HG02798 (cell line): ENCODE measurements around the gene LIME1.

Source experiments
- ATAC-seq: cut with Tn5 transposase; IDR thresholded peaks from one replicate; pipeline ENCODE4 v1.9.1; 2021; ENCODE audit warnings: mild to moderate bottlenecking; ENCODE audit not compliant: unreplicated experiment, poor library complexity

LIME1 gene

GRCh38 chr20:63696628-63697356, 39.7 kb upstream of the LIME1 start, which contains the start of gene TNFRSF6B:
TSS of gene TNFRSF6B (plus strand) at chr20:63696652. CDS start at chr20:63696768, 116 bp downstream.
- ATAC-seq = no peak

DNA sequence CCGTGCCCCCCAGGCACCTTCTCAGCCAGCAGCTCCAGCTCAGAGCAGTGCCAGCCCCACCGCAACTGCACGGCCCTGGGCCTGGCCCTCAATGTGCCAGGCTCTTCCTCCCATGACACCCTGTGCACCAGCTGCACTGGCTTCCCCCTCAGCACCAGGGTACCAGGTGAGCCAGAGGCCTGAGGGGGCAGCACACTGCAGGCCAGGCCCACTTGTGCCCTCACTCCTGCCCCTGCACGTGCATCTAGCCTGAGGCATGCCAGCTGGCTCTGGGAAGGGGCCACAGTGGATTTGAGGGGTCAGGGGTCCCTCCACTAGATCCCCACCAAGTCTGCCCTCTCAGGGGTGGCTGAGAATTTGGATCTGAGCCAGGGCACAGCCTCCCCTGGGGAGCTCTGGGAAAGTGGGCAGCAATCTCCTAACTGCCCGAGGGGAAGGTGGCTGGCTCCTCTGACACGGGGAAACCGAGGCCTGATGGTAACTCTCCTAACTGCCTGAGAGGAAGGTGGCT, 39.1 kb upstream of the LIME1 start:
- ATAC-seq = no peak

DNA sequence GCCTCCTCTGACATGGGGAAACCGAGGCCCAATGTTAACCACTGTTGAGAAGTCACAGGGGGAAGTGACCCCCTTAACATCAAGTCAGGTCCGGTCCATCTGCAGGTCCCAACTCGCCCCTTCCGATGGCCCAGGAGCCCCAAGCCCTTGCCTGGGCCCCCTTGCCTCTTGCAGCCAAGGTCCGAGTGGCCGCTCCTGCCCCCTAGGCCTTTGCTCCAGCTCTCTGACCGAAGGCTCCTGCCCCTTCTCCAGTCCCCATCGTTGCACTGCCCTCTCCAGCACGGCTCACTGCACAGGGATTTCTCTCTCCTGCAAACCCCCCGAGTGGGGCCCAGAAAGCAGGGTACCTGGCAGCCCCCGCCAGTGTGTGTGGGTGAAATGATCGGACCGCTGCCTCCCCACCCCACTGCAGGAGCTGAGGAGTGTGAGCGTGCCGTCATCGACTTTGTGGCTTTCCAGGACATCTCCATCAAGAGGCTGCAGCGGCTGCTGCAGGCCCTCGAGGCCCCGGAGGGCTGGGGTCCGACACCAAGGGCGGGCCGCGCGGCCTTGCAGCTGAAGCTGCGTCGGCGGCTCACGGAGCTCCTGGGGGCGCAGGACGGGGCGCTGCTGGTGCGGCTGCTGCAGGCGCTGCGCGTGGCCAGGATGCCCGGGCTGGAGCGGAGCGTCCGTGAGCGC, 38.5 kb upstream of the LIME1 start:
- ATAC-seq = no peak

GRCh38 chr20:63698739-63699465, 37.6 kb upstream of the LIME1 start:
- no peak for ATAC-seq

- no peak for ATAC-seq
Observed at GRCh38 chr20:63699466-63700198, 36.8 kb upstream of the LIME1 start.

GRCh38 chr20:63700199-63701050, 36.0 kb upstream of the LIME1 start:
- ATAC-seq = no peak

GRCh38 chr20:63701051-63701328, 35.5 kb upstream of the LIME1 start:
- ATAC-seq = no peak

DNA sequence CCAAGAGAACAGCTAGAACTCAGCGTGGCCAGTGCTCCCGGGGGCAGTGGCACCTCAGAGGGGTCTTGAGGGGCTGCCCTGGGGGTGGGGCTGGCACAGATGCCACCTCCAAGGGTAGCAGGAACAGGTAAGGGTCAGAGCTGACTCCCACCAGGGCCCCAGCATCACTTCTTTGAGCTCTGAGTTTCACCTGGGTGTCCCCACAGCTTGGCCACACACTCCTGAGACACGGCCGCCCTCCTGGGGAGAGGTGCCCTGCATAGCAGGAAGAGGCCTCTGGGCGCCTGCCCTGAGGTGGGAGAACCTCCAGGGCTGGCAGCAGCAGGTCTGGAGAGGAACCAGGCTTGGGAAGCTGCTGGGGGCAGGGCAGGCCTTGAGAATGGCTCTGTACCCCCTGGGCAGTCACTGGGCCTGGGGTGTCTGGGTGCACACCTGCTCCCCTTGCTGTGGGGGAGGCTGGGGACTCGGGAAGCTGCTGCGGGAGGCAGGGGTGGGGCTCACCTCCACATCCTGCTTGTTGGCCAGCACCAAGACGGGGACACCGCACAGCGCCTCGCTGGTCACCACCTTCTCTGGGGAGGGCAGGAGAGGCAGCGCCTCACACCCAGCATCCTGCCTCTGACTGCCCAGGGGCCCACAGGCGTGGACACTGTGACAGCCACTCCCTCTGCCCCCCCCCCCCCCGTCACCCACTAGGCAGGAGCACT, 35.0 kb upstream of the LIME1 start:
- ATAC-seq = no peak

DNA sequence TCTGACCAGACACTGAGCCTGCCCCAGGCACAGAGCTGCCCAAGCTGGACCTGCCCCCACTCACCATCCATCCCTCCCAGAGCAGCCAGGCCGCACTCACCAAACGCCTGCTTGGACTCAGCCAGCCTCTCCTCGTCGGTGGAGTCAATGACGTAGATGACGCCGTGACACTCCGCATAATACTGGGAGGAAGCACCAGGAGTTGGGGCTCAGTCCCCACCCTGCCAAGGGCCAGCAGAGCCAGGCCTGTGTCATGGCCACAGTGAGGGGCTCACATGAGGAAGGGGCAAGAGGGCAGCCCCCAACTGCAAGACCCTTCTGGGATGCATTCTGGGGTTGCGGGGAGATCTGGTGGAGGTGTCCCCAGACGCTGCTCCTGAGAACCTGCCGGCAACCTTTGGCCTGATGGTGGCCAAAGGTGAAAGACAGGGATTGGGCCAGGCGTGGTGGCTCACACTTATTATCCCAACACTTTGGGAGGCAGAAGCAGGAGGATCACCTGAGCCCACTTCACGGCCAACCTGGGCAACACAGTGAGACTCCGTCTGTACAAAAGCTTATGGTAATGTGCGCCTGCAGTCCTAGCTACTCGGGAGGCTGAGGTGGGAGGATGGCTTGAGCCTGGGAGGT, 34.3 kb upstream of the LIME1 start:
- no peak for ATAC-seq

DNA sequence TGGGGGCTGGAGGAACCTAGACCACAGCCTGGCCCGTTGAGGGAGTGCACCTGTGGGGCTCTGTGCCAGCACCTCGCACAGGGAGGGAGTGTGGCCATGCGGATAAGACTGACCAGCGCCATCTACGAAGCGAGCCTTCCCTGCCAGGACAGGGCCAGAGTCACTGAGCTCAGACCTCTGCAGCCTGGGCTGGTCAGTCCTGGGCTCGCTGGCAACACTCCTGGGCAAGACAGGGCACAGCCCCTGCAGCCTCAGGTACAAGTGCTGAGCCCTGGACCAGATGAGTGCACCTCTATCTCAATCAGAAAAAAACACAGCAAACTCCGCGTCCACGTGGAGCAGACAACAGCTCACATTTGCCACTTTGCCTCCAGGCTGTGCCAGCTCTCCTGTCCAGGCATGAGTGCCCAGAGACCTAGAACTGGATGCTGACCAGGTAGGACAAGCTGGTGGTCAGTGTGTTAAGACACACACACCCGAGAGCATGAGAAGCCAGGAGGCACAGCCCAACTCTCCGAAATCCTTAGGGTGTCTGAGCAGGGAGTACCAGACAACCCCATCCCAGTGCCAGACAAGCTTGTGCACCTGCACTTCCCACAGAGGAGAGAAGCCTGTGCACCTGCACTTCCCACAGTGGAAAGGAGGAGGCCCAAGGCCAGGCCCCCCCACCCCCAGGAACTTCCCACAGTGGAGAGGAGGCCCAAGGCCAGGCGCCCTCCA, 33.6 kb upstream of the LIME1 start:
- ATAC-seq = no peak

GRCh38 chr20:63703471-63703975, 32.9 kb upstream of the LIME1 start:
- no peak for ATAC-seq

- ATAC-seq = no peak
Observed at GRCh38 chr20:63703976-63704748, 32.3 kb upstream of the LIME1 start.

GRCh38 chr20:63704749-63705117, 31.7 kb upstream of the LIME1 start:
- ATAC-seq = no peak

- ATAC-seq = no peak
Observed at GRCh38 chr20:63705232-63706026, 31.0 kb upstream of the LIME1 start.

DNA sequence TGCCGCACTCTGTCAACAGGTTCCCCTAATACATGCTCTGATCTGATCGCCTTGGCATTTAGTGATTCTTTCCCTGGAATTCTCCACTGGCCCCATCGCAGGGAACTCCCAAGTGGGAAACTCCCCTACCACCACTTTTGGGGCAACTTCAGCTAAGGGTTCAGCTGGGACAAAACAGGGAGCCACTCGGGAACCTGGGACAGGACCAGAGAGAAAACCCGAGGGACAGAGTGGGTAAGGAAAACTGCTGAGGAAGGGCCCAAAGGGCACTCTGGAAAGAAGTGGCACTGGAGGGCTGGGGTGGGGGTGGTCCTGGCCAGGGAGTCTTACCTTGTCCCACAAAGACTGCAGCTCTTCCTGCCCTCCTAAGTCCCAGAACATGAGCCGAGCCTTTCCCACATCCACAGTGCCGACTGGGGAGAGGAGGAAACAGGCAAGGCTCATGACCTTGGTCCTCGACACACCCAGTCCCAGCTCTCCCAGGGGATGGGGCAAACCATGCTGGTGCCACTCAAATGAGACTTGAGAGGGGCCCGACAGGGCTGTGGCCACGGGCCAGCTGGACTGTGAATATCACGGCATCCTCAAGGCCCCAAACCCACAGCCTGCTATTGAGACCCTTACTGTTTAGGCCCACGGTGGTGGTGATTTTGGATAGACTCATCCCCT, 30.3 kb upstream of the LIME1 start:
- no peak for ATAC-seq
